Measurements from ENCODE around the gene TMEM232.

Gene TMEM232

DNA sequence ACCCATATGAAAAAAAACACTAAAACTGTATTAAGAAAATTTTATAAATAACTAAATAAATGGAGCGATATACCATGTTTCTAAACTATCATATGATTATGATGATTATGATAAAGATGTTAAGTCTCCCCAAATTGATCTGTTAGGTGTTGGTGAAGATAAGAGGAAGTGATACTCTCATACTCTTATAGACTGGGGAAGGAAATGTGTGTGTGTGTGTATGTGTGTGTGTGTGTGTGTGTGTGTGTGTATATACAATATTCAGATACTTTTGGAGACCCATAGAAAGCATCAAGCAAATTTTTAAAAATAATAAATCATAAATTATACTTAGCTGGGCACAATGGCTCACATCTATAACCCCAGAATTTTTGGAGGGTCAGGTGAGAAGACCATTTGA lies 62.9 kb downstream of the TMEM232 start:
- Histone ChIP-seq H4K91ac (ENCODE audit: low read length) (no peak overlapping the region), H3K27ac (ENCODE audit: low read length, poor library complexity, severe bottlenecking) (no peak overlapping the region), H2AK5ac (ENCODE audit: low read length, severe bottlenecking) (no peak overlapping the region), H2BK12ac (ENCODE audit: low read length in 2 of 2) (no peak overlapping the region), H3K4me2 (ENCODE audit: low read length, poor library complexity, severe bottlenecking) (no peak overlapping the region), H3K14ac (ENCODE audit: low read length in 2 of 2) (no peak overlapping the region), H3K9me3 (ENCODE audit: control insufficient read depth, low read length) (no peaks in the 10 kb centered on the region), H3K23ac (ENCODE audit: low read length in 2 of 2) (no peak overlapping the region), H2BK5ac (ENCODE audit: low read depth, low read length, poor library complexity, severe bottlenecking) (no peak overlapping the region), H3K27me3 (ENCODE audit: control insufficient read depth in 1 of 2, insufficient read depth in 1 of 2, low read length in 2 of 2) (no peaks in the 10 kb centered on the region), H3K4me1 (ENCODE audit: control insufficient read depth, insufficient read depth, low read depth, low read length) (no peaks in the 10 kb centered on the region), H2BK120ac (ENCODE audit: low read depth, low read length) (no peak overlapping the region), H3K4me3 (ENCODE audit: insufficient read depth in 1 of 2, low read depth in 1 of 2, low read length in 2 of 2) (no peak overlapping the region), H2BK15ac (ENCODE audit: low read depth, poor library complexity, severe bottlenecking) (no peak overlapping the region), H3K18ac (ENCODE audit: low read depth in 1 of 2, low read length in 2 of 2) (no peak overlapping the region), H4K8ac (ENCODE audit: low read length) (no peak overlapping the region), H3K79me1 (replicated peaks; ENCODE audit: low read length, poor library complexity, severe bottlenecking) (no peaks in the 10 kb centered on the region), H3K4ac (ENCODE audit: low read depth in 1 of 2, low read length in 2 of 2) (no peak overlapping the region), H3K9ac (ENCODE audit: low read length) (no peak overlapping the region), H2AFZ (ENCODE audit: low read depth, low read length) (no peak overlapping the region), H3K36me3 (ENCODE audit: control insufficient read depth in 1 of 2, insufficient read depth in 2 of 2, low read depth in 1 of 2, low read length in 2 of 2) (no peaks in the 10 kb centered on the region)
- no CpG with 5 or more reads among the region's 1 CpG for WGBS
- DNase-seq: no peak

DNA sequence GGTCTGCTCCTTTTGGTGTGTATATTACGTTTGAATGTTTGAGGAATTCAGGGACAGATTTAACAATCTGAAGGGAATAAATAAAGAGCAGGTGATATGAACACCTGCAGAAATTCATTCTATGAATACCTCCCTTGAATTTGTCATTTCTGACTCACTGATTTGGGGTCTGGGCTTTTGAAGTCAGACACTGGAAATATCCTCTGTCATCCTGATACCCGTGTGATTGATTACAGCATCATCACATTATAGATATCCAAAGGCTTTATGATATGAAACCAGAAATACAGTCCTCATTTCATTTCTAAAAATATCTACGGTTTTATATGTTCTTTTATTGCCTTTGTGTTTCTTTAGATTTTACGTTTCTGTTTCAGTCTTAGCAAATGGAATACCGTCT lies 68.5 kb downstream of the TMEM232 start:
- WGBS: 93% methylated on average over 3 of the region's 5 CpGs
- Histone ChIP-seq H3K14ac (ENCODE audit: low read length in 2 of 2) (no peak overlapping the region), H4K8ac (ENCODE audit: low read length) (no peak overlapping the region)

DNA sequence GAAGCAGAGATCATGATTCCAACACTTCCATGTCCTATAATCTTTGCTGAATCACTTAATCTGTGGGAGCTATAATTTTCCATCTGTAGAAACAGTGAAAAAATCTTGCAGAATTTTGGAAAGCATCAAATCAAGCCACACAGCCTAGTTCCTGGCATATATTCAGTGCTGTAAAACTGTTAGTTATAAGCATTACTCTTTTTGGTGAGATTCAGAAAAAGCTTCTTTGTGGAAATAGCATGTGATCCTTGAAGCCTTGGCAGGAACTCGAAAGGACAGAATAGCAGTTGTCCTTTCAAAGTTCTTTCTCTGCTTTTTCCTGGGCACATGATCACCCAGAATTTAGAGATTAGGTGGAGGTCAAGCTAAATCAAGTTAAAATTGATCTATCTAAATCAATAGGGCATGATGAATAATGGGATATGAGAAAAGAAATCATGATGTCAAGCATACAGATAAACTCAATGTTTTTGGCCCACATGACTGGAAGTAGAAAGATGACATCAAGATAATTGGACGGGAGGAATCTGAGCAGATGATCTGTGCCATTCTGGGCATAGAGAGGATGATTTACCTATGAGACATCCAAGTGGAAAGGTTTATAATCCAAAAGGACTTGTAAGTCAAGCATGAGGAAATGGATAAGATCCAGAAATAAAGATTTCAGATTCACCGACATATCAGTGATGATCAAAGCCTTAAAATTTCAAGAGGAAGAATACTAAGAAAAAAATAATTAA lies 73.1 kb downstream of the TMEM232 start:
- Histone ChIP-seq H3K4me1 (ENCODE audit: control insufficient read depth, insufficient read depth, low read depth, low read length) (peaks cover 1% of the 10 kb centered on the region), H3K27ac (ENCODE audit: low read length, poor library complexity, severe bottlenecking) (no peak overlapping the region), H2BK15ac (ENCODE audit: low read depth, poor library complexity, severe bottlenecking) (no peak overlapping the region), H4K8ac (ENCODE audit: low read length) (no peak overlapping the region), H3K4me3 (ENCODE audit: insufficient read depth in 1 of 2, low read depth in 1 of 2, low read length in 2 of 2) (no peak overlapping the region), H3K4me2 (ENCODE audit: low read length, poor library complexity, severe bottlenecking) (no peak overlapping the region), H2AK5ac (ENCODE audit: low read length, severe bottlenecking) (no peak overlapping the region), H2BK120ac (ENCODE audit: low read depth, low read length) (no peak overlapping the region), H3K9ac (ENCODE audit: low read length) (no peak overlapping the region), H3K14ac (ENCODE audit: low read length in 2 of 2) (no peak overlapping the region), H3K4ac (ENCODE audit: low read depth in 1 of 2, low read length in 2 of 2) (no peak overlapping the region), H2AFZ (ENCODE audit: low read depth, low read length) (no peak overlapping the region), H3K36me3 (ENCODE audit: control insufficient read depth in 1 of 2, insufficient read depth in 2 of 2, low read depth in 1 of 2, low read length in 2 of 2) (no peaks in the 10 kb centered on the region), H3K23ac (ENCODE audit: low read length in 2 of 2) (no peak overlapping the region), H2BK5ac (ENCODE audit: low read depth, low read length, poor library complexity, severe bottlenecking) (no peak overlapping the region), H4K91ac (ENCODE audit: low read length) (no peak overlapping the region), H3K27me3 (ENCODE audit: control insufficient read depth in 1 of 2, insufficient read depth in 1 of 2, low read length in 2 of 2) (no peaks in the 10 kb centered on the region), H3K79me1 (replicated peaks; ENCODE audit: low read length, poor library complexity, severe bottlenecking) (no peaks in the 10 kb centered on the region), H3K9me3 (ENCODE audit: control insufficient read depth, low read length) (no peaks in the 10 kb centered on the region), H2BK12ac (ENCODE audit: low read length in 2 of 2) (no peak overlapping the region), H3K18ac (ENCODE audit: low read depth in 1 of 2, low read length in 2 of 2) (no peak overlapping the region)
- DNase-seq: no peak
- 92% methylated on average over 3 of the region's 3 CpGs for WGBS

More for the DNA sequence above, 68.5 kb downstream of the TMEM232 start:
- H3K9me3 ChIP-seq (ENCODE audit: control insufficient read depth, low read length): no peaks in the 10 kb centered on the region
- H3K23ac ChIP-seq (ENCODE audit: low read length in 2 of 2): no peak overlapping the region
- no peak overlapping the region for H2BK5ac ChIP-seq (ENCODE audit: low read depth, low read length, poor library complexity, severe bottlenecking)
- H3K18ac ChIP-seq (ENCODE audit: low read depth in 1 of 2, low read length in 2 of 2): no peak overlapping the region
- no peak overlapping the region for H3K4me2 ChIP-seq (ENCODE audit: low read length, poor library complexity, severe bottlenecking)
- H2AFZ ChIP-seq (ENCODE audit: low read depth, low read length): no peak overlapping the region
- H2BK120ac ChIP-seq (ENCODE audit: low read depth, low read length): no peak overlapping the region
- no peaks in the 10 kb centered on the region for H3K36me3 ChIP-seq (ENCODE audit: control insufficient read depth in 1 of 2, insufficient read depth in 2 of 2, low read depth in 1 of 2, low read length in 2 of 2)
- no peak overlapping the region for H2BK12ac ChIP-seq (ENCODE audit: low read length in 2 of 2)
- H3K4me1 ChIP-seq (ENCODE audit: control insufficient read depth, insufficient read depth, low read depth, low read length): no peaks in the 10 kb centered on the region
- H3K27ac ChIP-seq (ENCODE audit: low read length, poor library complexity, severe bottlenecking): no peak overlapping the region
- no peak overlapping the region for H4K91ac ChIP-seq (ENCODE audit: low read length)
- H2BK15ac ChIP-seq (ENCODE audit: low read depth, poor library complexity, severe bottlenecking): no peak overlapping the region
- no peaks in the 10 kb centered on the region for H3K79me1 ChIP-seq (replicated peaks; ENCODE audit: low read length, poor library complexity, severe bottlenecking)
- H3K27me3 ChIP-seq (ENCODE audit: control insufficient read depth in 1 of 2, insufficient read depth in 1 of 2, low read length in 2 of 2): no peaks in the 10 kb centered on the region
- DNase-seq: no peak
- no peak overlapping the region for H3K4me3 ChIP-seq (ENCODE audit: insufficient read depth in 1 of 2, low read depth in 1 of 2, low read length in 2 of 2)
- H3K4ac ChIP-seq (ENCODE audit: low read depth in 1 of 2, low read length in 2 of 2): no peak overlapping the region
- H3K9ac ChIP-seq (ENCODE audit: low read length): no peak overlapping the region
- no peak overlapping the region for H2AK5ac ChIP-seq (ENCODE audit: low read length, severe bottlenecking)

DNA sequence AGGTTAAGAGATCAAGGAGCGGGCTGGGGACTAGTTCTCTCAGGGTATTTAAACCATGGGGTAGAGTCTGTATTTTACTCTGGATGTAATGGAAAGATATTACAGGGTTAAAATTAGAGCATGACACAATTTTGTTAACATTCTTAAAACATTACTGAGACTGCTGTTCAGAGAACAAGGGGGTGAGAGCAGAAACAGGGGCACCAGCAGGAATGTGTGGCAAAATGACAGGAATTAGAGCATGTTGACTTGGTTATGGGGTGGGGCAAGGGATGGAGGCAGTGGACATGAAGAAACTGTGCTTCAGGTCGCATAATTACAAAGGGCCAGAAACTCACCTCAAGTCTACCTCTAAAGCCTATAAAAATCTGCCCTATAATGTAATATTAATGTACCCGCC lies 75.0 kb downstream of the TMEM232 start:
- no peak overlapping the region for H2AFZ ChIP-seq (ENCODE audit: low read depth, low read length)
- H3K27me3 ChIP-seq (ENCODE audit: control insufficient read depth in 1 of 2, insufficient read depth in 1 of 2, low read length in 2 of 2): no peaks in the 10 kb centered on the region
- H4K91ac ChIP-seq (ENCODE audit: low read length): no peak overlapping the region
- no peak overlapping the region for H3K14ac ChIP-seq (ENCODE audit: low read length in 2 of 2)
- H3K18ac ChIP-seq (ENCODE audit: low read depth in 1 of 2, low read length in 2 of 2): no peak overlapping the region
- H3K4me2 ChIP-seq (ENCODE audit: low read length, poor library complexity, severe bottlenecking): no peak overlapping the region
- H2AK5ac ChIP-seq (ENCODE audit: low read length, severe bottlenecking): no peak overlapping the region
- DNase-seq: peak; percentile 13
- H3K9me3 ChIP-seq (ENCODE audit: control insufficient read depth, low read length): no peaks in the 10 kb centered on the region
- no peak overlapping the region for H2BK12ac ChIP-seq (ENCODE audit: low read length in 2 of 2)
- H3K4me3 ChIP-seq (ENCODE audit: insufficient read depth in 1 of 2, low read depth in 1 of 2, low read length in 2 of 2): no peak overlapping the region
- no peaks in the 10 kb centered on the region for H3K79me1 ChIP-seq (replicated peaks; ENCODE audit: low read length, poor library complexity, severe bottlenecking)
- no peak overlapping the region for H3K23ac ChIP-seq (ENCODE audit: low read length in 2 of 2)
- no peaks in the 10 kb centered on the region for H3K36me3 ChIP-seq (ENCODE audit: control insufficient read depth in 1 of 2, insufficient read depth in 2 of 2, low read depth in 1 of 2, low read length in 2 of 2)
- H2BK15ac ChIP-seq (ENCODE audit: low read depth, poor library complexity, severe bottlenecking): no peak overlapping the region
- H2BK120ac ChIP-seq (ENCODE audit: low read depth, low read length): no peak overlapping the region
- H2BK5ac ChIP-seq (ENCODE audit: low read depth, low read length, poor library complexity, severe bottlenecking): no peak overlapping the region
- no peak overlapping the region for H3K4ac ChIP-seq (ENCODE audit: low read depth in 1 of 2, low read length in 2 of 2)
- no peak overlapping the region for H3K9ac ChIP-seq (ENCODE audit: low read length)
- H3K27ac ChIP-seq (ENCODE audit: low read length, poor library complexity, severe bottlenecking): no peak overlapping the region
- WGBS: no CpG with 5 or more reads among the region's 3 CpGs
- H3K4me1 ChIP-seq (ENCODE audit: control insufficient read depth, insufficient read depth, low read depth, low read length): peaks cover 1% of the 10 kb centered on the region
- H4K8ac ChIP-seq (ENCODE audit: low read length): no peak overlapping the region
